ENCODE results near the gene DDR1. TPM values are rescaled to one million over a fixed set of nuclear protein-coding genes. Genes with fewer than 3 reads are reported as not detected.

Gene DDR1
- total RNA-seq, 1 experiment from 2014 or later: 258 TPM

- H2BK120ac ChIP-seq (ENCODE audit: low read depth, low read length, poor library complexity, severe bottlenecking): no peak overlapping the region
- peak overlapping the region; percentile 79 for H3K9ac ChIP-seq (ENCODE audit: extremely low read depth, insufficient read length, low read length)
- no peaks in the 10 kb centered on the region for H3K27me3 ChIP-seq (ENCODE audit: insufficient read depth, low read length)
- peak; percentile 63 for DNase-seq
- H2BK15ac ChIP-seq (ENCODE audit: low read depth, low read length): no peak overlapping the region
- no peak overlapping the region; the same call in 1 of the 2 replicates for H3K4ac ChIP-seq (ENCODE audit: low read depth, low read length)
- Mint-ChIP-seq H3K27me3 (ENCODE audit: low read depth) (peaks cover 2% of the 10 kb centered on the region; the same call in 1 of the 2 replicates), H3K36me3 (ENCODE audit: insufficient read depth in 1 of 3, low read depth in 3 of 3) (peaks cover 62 to 81% (median 75%) of the 10 kb centered on the region in 3 experiments), H3K4me1 (peaks cover 64 to 71% of the 10 kb centered on the region in 2 experiments), H3K27ac (peak overlapping the region; percentile 99 to 100 (median 99)), H3K4me3 (peak overlapping the region; percentile 90), H3K9me3 (peaks cover 38 to 39% of the 10 kb centered on the region in 2 experiments)
- peaks cover 12% of the 10 kb centered on the region for H3K9me3 ChIP-seq (ENCODE audit: control insufficient read depth, low read depth, low read length)
- no peak overlapping the region for H2BK20ac ChIP-seq (ENCODE audit: low read depth, low read length, poor library complexity, severe bottlenecking)
- TF ChIP-seq, protein P1, sequence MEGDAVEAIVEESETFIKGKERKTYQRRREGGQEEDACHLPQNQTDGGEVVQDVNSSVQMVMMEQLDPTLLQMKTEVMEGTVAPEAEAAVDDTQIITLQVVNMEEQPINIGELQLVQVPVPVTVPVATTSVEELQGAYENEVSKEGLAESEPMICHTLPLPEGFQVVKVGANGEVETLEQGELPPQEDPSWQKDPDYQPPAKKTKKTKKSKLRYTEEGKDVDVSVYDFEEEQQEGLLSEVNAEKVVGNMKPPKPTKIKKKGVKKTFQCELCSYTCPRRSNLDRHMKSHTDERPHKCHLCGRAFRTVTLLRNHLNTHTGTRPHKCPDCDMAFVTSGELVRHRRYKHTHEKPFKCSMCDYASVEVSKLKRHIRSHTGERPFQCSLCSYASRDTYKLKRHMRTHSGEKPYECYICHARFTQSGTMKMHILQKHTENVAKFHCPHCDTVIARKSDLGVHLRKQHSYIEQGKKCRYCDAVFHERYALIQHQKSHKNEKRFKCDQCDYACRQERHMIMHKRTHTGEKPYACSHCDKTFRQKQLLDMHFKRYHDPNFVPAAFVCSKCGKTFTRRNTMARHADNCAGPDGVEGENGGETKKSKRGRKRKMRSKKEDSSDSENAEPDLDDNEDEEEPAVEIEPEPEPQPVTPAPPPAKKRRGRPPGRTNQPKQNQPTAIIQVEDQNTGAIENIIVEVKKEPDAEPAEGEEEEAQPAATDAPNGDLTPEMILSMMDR (conservative IDR thresholded peaks at IDR 0.05): no peak
- peaks cover 3% of the 10 kb centered on the region for H4K20me1 ChIP-seq (ENCODE audit: control insufficient read depth, insufficient read depth, insufficient read length)
- H3K23ac ChIP-seq (ENCODE audit: insufficient read length, low read depth, low read length): no peak overlapping the region
- peak overlapping the region; percentile 60 for H3K56ac ChIP-seq (ENCODE audit: insufficient read length, low read depth, low read length)
- WGBS (ENCODE audit: extremely low coverage, insufficient read length, low lambda C conversion rate): no CpG with 5 or more reads among the region's 11 CpGs
- H2AFZ ChIP-seq (ENCODE audit: low read length): no peak overlapping the region
- peak overlapping the region; percentile 37 for H2BK5ac ChIP-seq (ENCODE audit: insufficient read length, low read length)
- H3K79me2 ChIP-seq (ENCODE audit: insufficient read depth, low read length): no peaks in the 10 kb centered on the region
- H3K14ac ChIP-seq (ENCODE audit: insufficient read depth, low read length): peak overlapping the region; percentile 48; the same call in 1 of the 2 replicates
- H2BK12ac ChIP-seq (ENCODE audit: insufficient read length, low read depth, low read length): peak overlapping the region; percentile 58
- peak overlapping the region; percentile 86 for H3K18ac ChIP-seq (ENCODE audit: insufficient read length, low read depth, low read length)
- H3K23me2 ChIP-seq (ENCODE audit: insufficient read length, low read depth, low read length, poor library complexity, severe bottlenecking): no peaks in the 10 kb centered on the region
- peak overlapping the region; percentile 47 for H4K5ac ChIP-seq (ENCODE audit: insufficient read length, low read depth, low read length)
- H3K27ac ChIP-seq (ENCODE audit: insufficient read length, low read depth, low read length): peak overlapping the region; percentile 82
- H3T11ph ChIP-seq (ENCODE audit: low read length): no peak overlapping the region
- H4K91ac ChIP-seq (ENCODE audit: insufficient read length, low read depth, low read length): no peak overlapping the region
- H3K79me1 ChIP-seq (ENCODE audit: insufficient read depth, low read depth, low read length, poor library complexity, severe bottlenecking): no peaks in the 10 kb centered on the region
- peak overlapping the region; percentile 64 for H3K4me2 ChIP-seq (ENCODE audit: insufficient read depth, insufficient read length, low read length)
- peaks cover 15% of the 10 kb centered on the region for H3K4me1 ChIP-seq (ENCODE audit: insufficient read depth, low read length)
- no peak overlapping the region for H2AK5ac ChIP-seq (ENCODE audit: insufficient read length, low read length)
- H4K8ac ChIP-seq (replicated peaks; ENCODE audit: insufficient read length, low read depth, low read length): no peak overlapping the region
These were observed 36.8 kb upstream of the DDR1 start for GRCh38 chr6:30847421-30847970.

All from H9 (cell line).